HL-60 (cell line): Measurements from ENCODE around the gene STRA6.
A peak's percentile ranks its signal among the peaks of the same experiment; 100 is the strongest.

Source experiments
- DNase-seq, 2 experiments: peaks; one replicate each; pipeline ENCODE4 v3.0.0-alpha.2; 2010 to 2020; ENCODE audit warnings: low read depth in 1 of 2, low spot score in 1 of 2
- H3K27ac ChIP-seq: fragments of 250-450 bp; sonication (Bioruptor Pico); replicated peaks from 2 replicates; pipeline ENCODE4 v1.5.1; 2020; ENCODE audit warnings: mild to moderate bottlenecking, moderate library complexity
- H3K27me3 ChIP-seq: fragments of 250-450 bp; sonication (Bioruptor Pico); 2 replicates; pipeline ENCODE4 v1.5.1; 2021; ENCODE audit warnings: mild to moderate bottlenecking, moderate library complexity; ENCODE audit not compliant: insufficient read depth, poor library complexity, severe bottlenecking
- H3K4me3 ChIP-seq: replicated peaks from 2 replicates; pipeline ENCODE4 v1.5.1; 2011; ENCODE audit warnings: mild to moderate bottlenecking, control low read depth, low read length; ENCODE audit not compliant: insufficient read depth
- GABPA ChIP-seq: IDR thresholded peaks from 2 replicates; pipeline ENCODE4 v1.6.1; 2012; ENCODE audit warnings: low read depth
- POLR2AphosphoS5 ChIP-seq: IDR thresholded peaks from 2 replicates; pipeline ENCODE4 v1.6.1; 2012; ENCODE audit warnings: low read depth
- SPI1 ChIP-seq: IDR thresholded peaks from 2 replicates; pipeline ENCODE4 v1.6.1; 2012; ENCODE audit warnings: low read depth, mild to moderate bottlenecking, borderline replicate concordance
- TF ChIP-seq, protein P1 (sequence below): IDR thresholded peaks from 2 replicates; pipeline ENCODE4 v1.6.1; 2012; ENCODE audit warnings: low read depth; ENCODE audit not compliant: insufficient replicate concordance
- TF ChIP-seq, protein P2 (sequence below): IDR thresholded peaks from one replicate; pipeline ENCODE4 v1.5.1; 2011; ENCODE audit warnings: low read length, control low read depth, inconsistent platforms; ENCODE audit not compliant: insufficient read depth

The STRA6 gene

DNA sequence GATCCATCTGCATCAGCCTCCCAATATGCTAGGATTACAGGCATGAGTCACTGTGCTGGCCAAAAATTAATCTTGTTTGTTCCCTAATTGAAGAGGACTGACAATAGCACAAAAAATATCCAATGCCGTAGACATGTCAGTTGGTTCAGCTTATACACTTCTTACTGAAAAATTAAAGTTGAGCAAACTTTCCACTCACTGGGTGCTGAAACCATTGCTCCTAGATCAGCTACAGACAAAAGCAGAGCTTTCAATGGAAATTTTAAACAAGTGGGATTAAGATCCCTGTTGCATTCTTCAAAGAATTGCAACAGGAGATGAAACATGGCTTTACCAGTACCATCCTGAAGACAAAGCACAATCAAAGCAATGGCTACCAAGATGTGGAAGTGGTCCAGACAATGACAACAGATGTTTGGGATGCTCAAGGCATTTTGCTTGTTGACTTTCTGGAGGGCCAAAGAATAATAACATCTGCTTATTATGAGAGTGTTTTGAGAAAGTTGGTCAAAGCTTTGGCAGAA, 56.2 kb downstream of the STRA6 start:
- DNase-seq: no peak
- TF ChIP-seq, protein P1, sequence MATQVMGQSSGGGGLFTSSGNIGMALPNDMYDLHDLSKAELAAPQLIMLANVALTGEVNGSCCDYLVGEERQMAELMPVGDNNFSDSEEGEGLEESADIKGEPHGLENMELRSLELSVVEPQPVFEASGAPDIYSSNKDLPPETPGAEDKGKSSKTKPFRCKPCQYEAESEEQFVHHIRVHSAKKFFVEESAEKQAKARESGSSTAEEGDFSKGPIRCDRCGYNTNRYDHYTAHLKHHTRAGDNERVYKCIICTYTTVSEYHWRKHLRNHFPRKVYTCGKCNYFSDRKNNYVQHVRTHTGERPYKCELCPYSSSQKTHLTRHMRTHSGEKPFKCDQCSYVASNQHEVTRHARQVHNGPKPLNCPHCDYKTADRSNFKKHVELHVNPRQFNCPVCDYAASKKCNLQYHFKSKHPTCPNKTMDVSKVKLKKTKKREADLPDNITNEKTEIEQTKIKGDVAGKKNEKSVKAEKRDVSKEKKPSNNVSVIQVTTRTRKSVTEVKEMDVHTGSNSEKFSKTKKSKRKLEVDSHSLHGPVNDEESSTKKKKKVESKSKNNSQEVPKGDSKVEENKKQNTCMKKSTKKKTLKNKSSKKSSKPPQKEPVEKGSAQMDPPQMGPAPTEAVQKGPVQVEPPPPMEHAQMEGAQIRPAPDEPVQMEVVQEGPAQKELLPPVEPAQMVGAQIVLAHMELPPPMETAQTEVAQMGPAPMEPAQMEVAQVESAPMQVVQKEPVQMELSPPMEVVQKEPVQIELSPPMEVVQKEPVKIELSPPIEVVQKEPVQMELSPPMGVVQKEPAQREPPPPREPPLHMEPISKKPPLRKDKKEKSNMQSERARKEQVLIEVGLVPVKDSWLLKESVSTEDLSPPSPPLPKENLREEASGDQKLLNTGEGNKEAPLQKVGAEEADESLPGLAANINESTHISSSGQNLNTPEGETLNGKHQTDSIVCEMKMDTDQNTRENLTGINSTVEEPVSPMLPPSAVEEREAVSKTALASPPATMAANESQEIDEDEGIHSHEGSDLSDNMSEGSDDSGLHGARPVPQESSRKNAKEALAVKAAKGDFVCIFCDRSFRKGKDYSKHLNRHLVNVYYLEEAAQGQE: peak; percentile 70
- TF ChIP-seq POLR2AphosphoS5: no peak
- TF ChIP-seq GABPA: no peak
- no peak overlapping the region for H3K27ac ChIP-seq

GRCh38 chr15:74144153-74144775, 58.3 kb downstream of the STRA6 start:
- no peak for DNase-seq
- TF ChIP-seq POLR2AphosphoS5: no peak
- TF ChIP-seq SPI1: no peak
- TF ChIP-seq, protein P2, sequence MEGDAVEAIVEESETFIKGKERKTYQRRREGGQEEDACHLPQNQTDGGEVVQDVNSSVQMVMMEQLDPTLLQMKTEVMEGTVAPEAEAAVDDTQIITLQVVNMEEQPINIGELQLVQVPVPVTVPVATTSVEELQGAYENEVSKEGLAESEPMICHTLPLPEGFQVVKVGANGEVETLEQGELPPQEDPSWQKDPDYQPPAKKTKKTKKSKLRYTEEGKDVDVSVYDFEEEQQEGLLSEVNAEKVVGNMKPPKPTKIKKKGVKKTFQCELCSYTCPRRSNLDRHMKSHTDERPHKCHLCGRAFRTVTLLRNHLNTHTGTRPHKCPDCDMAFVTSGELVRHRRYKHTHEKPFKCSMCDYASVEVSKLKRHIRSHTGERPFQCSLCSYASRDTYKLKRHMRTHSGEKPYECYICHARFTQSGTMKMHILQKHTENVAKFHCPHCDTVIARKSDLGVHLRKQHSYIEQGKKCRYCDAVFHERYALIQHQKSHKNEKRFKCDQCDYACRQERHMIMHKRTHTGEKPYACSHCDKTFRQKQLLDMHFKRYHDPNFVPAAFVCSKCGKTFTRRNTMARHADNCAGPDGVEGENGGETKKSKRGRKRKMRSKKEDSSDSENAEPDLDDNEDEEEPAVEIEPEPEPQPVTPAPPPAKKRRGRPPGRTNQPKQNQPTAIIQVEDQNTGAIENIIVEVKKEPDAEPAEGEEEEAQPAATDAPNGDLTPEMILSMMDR: no peak
- no peak for TF ChIP-seq GABPA
- TF ChIP-seq, protein P1: no peak
- Histone ChIP-seq H3K27me3 (peaks cover 24% of the 10 kb centered on the region), H3K4me3 (no peak overlapping the region), H3K27ac (no peak overlapping the region)

More for the DNA sequence above, 56.2 kb downstream of the STRA6 start:
- H3K4me3 ChIP-seq: no peak overlapping the region
- peaks cover 9% of the 10 kb centered on the region for H3K27me3 ChIP-seq

DNA sequence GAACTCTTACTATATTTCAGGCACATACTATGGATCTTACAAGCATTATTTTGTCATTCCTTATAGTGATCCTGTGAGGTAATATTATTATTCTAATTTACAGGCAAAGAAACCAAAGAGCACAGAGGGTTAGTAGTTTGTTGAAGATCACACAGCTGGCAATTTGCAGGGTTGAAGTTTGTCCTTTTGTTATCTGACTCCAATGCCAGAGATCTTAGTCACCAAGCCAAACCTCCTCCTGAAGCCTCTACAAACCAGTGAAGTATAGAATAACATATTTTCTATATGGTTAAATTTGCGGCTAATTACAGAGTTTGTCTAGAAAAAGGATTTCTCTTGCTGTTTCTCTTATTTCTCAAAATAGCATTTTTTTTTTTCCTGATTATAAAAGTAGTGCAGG, 61.0 kb downstream of the STRA6 start:
- TF ChIP-seq POLR2AphosphoS5: no peak
- H3K27ac ChIP-seq: no peak overlapping the region
- H3K4me3 ChIP-seq: no peak overlapping the region
- no peak for DNase-seq
- peaks cover 33% of the 10 kb centered on the region for H3K27me3 ChIP-seq

- DNase-seq: no peak
Observed at GRCh38 chr15:74138642-74139041, 63.9 kb downstream of the STRA6 start.

More at GRCh38 chr15:74138642-74139041, 63.9 kb downstream of the STRA6 start:
- no peak overlapping the region for H3K4me3 ChIP-seq
- H3K27me3 ChIP-seq: peaks cover 57% of the 10 kb centered on the region
- H3K27ac ChIP-seq: no peak overlapping the region
- TF ChIP-seq, protein P1: no peak
- TF ChIP-seq SPI1 (no peak), POLR2AphosphoS5 (no peak), GABPA (no peak)
- TF ChIP-seq, protein P2: no peak
